ENCODE measurements around the gene CRY1. TPM values are rescaled to one million over a fixed set of nuclear protein-coding genes. Genes with fewer than 3 reads are reported as not detected.

The CRY1 gene
- total and polyA plus RNA-seq, 8 donors = 19.4 to 33.7 (median 27.4) TPM

DNA sequence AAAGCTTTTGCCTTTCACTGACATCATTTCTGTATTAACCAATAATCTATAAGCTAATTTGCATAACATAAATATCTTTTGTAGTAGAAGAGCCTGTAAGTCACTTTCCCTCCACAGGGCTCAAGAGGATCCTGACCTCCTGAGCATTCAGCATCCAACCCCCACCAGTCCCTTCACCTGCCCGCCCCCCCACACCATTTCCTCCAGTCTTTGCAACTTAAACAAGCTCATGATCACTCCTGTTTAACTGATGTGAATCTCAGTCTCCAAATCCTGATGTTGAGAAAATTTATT is 12.0 kb upstream of the CRY1 start:
- no peak for DNase-seq
- H3K9me3 ChIP-seq = no peaks in the 10 kb centered on the region
- intact Hi-C loops (cut with DNase I) = no loop called here

GRCh38 chr12:107103516-107103915 is 10.2 kb upstream of the CRY1 start:
- no peak overlapping the region for H3K27ac ChIP-seq
- H3K36me3 ChIP-seq = no peaks in the 10 kb centered on the region
- no peaks in the 10 kb centered on the region for H3K27me3 ChIP-seq
- intact Hi-C loops (cut with DNase I) = no loop called here
- DNase-seq = no peak
- no peaks in the 10 kb centered on the region for H3K4me1 ChIP-seq
- no peak overlapping the region for H3K4me3 ChIP-seq
- H3K9me3 ChIP-seq = no peaks in the 10 kb centered on the region
- TF ChIP-seq, protein P1, sequence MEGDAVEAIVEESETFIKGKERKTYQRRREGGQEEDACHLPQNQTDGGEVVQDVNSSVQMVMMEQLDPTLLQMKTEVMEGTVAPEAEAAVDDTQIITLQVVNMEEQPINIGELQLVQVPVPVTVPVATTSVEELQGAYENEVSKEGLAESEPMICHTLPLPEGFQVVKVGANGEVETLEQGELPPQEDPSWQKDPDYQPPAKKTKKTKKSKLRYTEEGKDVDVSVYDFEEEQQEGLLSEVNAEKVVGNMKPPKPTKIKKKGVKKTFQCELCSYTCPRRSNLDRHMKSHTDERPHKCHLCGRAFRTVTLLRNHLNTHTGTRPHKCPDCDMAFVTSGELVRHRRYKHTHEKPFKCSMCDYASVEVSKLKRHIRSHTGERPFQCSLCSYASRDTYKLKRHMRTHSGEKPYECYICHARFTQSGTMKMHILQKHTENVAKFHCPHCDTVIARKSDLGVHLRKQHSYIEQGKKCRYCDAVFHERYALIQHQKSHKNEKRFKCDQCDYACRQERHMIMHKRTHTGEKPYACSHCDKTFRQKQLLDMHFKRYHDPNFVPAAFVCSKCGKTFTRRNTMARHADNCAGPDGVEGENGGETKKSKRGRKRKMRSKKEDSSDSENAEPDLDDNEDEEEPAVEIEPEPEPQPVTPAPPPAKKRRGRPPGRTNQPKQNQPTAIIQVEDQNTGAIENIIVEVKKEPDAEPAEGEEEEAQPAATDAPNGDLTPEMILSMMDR (IDR thresholded peaks at IDR 0.05) = no peak
- ATAC-seq = no peak

More for the DNA sequence above, 12.0 kb upstream of the CRY1 start:
- Histone ChIP-seq H3K36me3 (no peaks in the 10 kb centered on the region), H3K4me1 (no peaks in the 10 kb centered on the region), H3K27me3 (no peaks in the 10 kb centered on the region), H3K4me3 (no peak overlapping the region), H3K27ac (no peak overlapping the region)
- TF ChIP-seq, protein P1 (IDR thresholded peaks at IDR 0.05) = no peak
- ATAC-seq = no peak

GRCh38 chr12:107103097-107103496 is 9.7 kb upstream of the CRY1 start:
- no peaks in the 10 kb centered on the region for H3K36me3 ChIP-seq
- no peaks in the 10 kb centered on the region for H3K4me1 ChIP-seq
- ATAC-seq (no peak), DNase-seq (no peak)
- no peaks in the 10 kb centered on the region for H3K27me3 ChIP-seq
- no peak overlapping the region for H3K27ac ChIP-seq
- intact Hi-C loops (cut with DNase I) = no loop called here
- no peak overlapping the region for H3K4me3 ChIP-seq
- no peaks in the 10 kb centered on the region for H3K9me3 ChIP-seq
- TF ChIP-seq, protein P1 (IDR thresholded peaks at IDR 0.05) = no peak

GRCh38 chr12:107102294-107102693 is 8.9 kb upstream of the CRY1 start:
- H3K36me3 ChIP-seq = no peaks in the 10 kb centered on the region
- TF ChIP-seq, protein P1 (IDR thresholded peaks at IDR 0.05) = no peak
- ATAC-seq (no peak), DNase-seq (no peak)
- no peaks in the 10 kb centered on the region for H3K4me1 ChIP-seq
- intact Hi-C loops (cut with DNase I) = no loop called here
- H3K27me3 ChIP-seq = no peaks in the 10 kb centered on the region
- no peak overlapping the region for H3K4me3 ChIP-seq
- H3K9me3 ChIP-seq = no peaks in the 10 kb centered on the region
- H3K27ac ChIP-seq = no peak overlapping the region

DNA sequence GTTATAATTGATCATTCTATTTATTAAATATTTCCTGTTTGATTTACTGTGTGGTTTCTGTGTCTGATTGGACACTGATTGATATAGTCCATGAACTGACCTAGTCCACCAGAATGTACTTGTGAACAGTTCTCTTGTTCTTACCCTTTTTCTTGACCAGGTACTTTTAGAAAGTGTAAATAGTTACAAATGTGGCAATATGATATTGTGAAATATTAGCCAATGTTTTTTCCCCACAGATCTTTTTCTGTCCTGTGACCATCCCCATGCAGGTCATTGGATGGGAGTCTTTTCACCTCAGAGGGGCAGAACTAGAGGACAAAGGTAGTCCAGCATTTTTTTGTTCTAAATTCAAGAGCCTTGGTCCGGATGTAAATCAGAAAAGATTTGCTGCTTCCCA is 8.3 kb upstream of the CRY1 start:
- no peak for ATAC-seq
- Histone ChIP-seq H3K27ac (no peak overlapping the region), H3K36me3 (no peaks in the 10 kb centered on the region), H3K27me3 (no peaks in the 10 kb centered on the region), H3K4me3 (no peak overlapping the region), H3K9me3 (peaks cover 0 to 1% of the 10 kb centered on the region in 2 donors), H3K4me1 (no peaks in the 10 kb centered on the region)
- intact Hi-C loops (cut with DNase I) = no loop called here
- no peak for DNase-seq
- TF ChIP-seq, protein P1 (IDR thresholded peaks at IDR 0.05) = no peak

Data from left lung (tissue), 10 donors.